OCI-LY1 (cell line): ENCODE results near the gene RCN1.

ENCODE experiments used
- H2AFZ ChIP-seq: fragments of 200-600 bp; sonication (generic), shearing (Covaris generic); 2 replicates; pipeline ENCODE4 v1.6.0; 2014; ENCODE audit warnings: antibody characterized with exemption, mild to moderate bottlenecking, low read length
- H3F3A ChIP-seq: fragments of 200-600 bp; sonication (generic), shearing (Covaris generic); 2 replicates; pipeline ENCODE4 v1.6.0; 2014; ENCODE audit warnings: mild to moderate bottlenecking, antibody characterized with exemption, low read length, moderate library complexity; ENCODE audit not compliant: insufficient read depth
- H3K27ac ChIP-seq: fragments of 200-600 bp; sonication (generic); 2 replicates; pipeline ENCODE4 v1.5.1; 2014; ENCODE audit warnings: low read length, mixed run types, mild to moderate bottlenecking, low read depth; ENCODE audit not compliant: poor library complexity, severe bottlenecking
- H3K27me3 ChIP-seq: fragments of 200-600 bp; sonication (generic); 2 replicates; pipeline ENCODE4 v1.6.0; 2014; ENCODE audit warnings: antibody characterized with exemption, mild to moderate bottlenecking, low read length, moderate library complexity; ENCODE audit not compliant: insufficient read depth
- H3K36me3 ChIP-seq: fragments of 200-600 bp; sonication (generic); 2 replicates; pipeline ENCODE4 v1.6.1; 2014; ENCODE audit warnings: mild to moderate bottlenecking, antibody characterized with exemption, low read length, moderate library complexity, mixed read lengths; ENCODE audit not compliant: insufficient read depth
- H3K4me1 ChIP-seq: fragments of 200-600 bp; sonication (generic); 2 replicates; pipeline ENCODE4 v1.5.1; 2014; ENCODE audit warnings: mild to moderate bottlenecking, low read length, moderate library complexity; ENCODE audit not compliant: insufficient read depth, severe bottlenecking
- H3K4me2 ChIP-seq: fragments of 200-600 bp; sonication (generic), shearing (Covaris generic); 2 replicates; pipeline ENCODE4 v1.6.1; 2014; ENCODE audit warnings: low read length
- H3K4me3 ChIP-seq: fragments of 200-600 bp; sonication (generic); 2 replicates; pipeline ENCODE4 v1.5.1; 2014; ENCODE audit warnings: low read length, low read depth, mild to moderate bottlenecking, mixed read lengths; ENCODE audit not compliant: poor library complexity, severe bottlenecking
- H3K79me2 ChIP-seq: fragments of 200-600 bp; shearing (Covaris generic); 2 replicates; pipeline ENCODE4 v1.6.1; 2016; ENCODE audit warnings: mixed run types, low read length, mixed read lengths; ENCODE audit not compliant: insufficient read depth
- H3K9ac ChIP-seq: fragments of 200-600 bp; sonication (generic), shearing (Covaris generic); 2 replicates; pipeline ENCODE4 v1.6.1; 2014; ENCODE audit warnings: mild to moderate bottlenecking, low read length, mixed read lengths
- H3K9me2 ChIP-seq: fragments of 200-600 bp; sonication (generic), shearing (Covaris generic); 2 replicates; pipeline ENCODE4 v1.6.1; 2014; ENCODE audit warnings: low read depth, mild to moderate bottlenecking, low read length, mixed read lengths
- H3K9me3 ChIP-seq: fragments of 200-600 bp; shearing (Covaris generic); 2 replicates; pipeline ENCODE4 v1.6.1; 2014; ENCODE audit warnings: low read length, mixed read lengths
- H4K20me1 ChIP-seq: fragments of 200-600 bp; sonication (generic), shearing (Covaris generic); 2 replicates; pipeline ENCODE4 v1.6.0; 2016; ENCODE audit warnings: mild to moderate bottlenecking, low read length; ENCODE audit not compliant: insufficient read depth
- EZH2 ChIP-seq: fragments of 200-600 bp; sonication (generic), shearing (Covaris generic); IDR thresholded peaks from 2 replicates; pipeline ENCODE4 v1.8.0; 2017; ENCODE audit warnings: borderline replicate concordance, mixed run types, mild to moderate bottlenecking, antibody characterized with exemption, low read length, moderate library complexity, mixed read lengths
- TF ChIP-seq, protein P1 (sequence below): fragments of 200-600 bp; sonication (generic), shearing (Covaris generic); IDR thresholded peaks from 2 replicates; pipeline ENCODE4 v1.5.1; 2017; ENCODE audit warnings: mild to moderate bottlenecking, antibody characterized with exemption, low read length, moderate library complexity, mixed read lengths

The RCN1 gene

DNA sequence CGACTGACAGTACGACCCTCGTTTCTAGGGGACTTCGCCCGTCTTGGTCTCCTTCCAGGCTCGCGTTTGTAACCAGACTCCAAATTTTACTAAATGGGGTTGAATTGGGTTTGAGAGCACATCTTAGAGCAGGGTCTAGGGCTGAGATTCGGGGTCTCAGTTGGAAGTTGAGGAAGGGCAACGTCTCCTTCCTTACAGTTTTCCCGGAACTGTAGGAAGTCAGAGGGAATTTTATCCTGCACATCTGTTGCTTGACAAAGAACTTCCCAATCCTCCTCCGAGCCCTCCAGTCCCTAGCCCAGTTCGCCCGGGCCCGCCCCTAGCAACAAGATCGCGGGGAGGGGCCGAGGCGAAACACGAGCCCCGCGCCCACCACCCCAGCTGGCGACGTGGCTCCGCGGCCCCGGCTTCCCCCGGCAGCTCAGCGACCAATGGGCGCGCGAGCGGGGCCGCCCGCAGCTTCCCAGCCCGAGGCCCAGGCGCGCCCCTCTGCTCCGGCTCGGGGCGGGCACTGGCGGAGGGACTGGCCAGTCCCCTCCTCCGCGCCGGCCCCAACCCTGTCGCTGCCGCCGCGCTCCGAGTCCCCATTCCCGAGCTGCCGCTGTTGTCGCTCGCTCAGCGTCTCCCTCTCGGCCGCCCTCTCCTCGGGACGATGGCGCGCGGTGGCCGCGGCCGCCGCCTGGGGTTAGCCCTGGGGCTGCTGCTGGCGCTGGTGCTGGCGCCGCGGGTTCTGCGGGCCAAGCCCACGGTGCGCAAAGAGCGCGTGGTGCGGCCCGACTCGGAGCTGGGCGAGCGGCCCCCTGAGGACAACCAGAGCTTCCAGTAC is at the start of gene RCN1:
Gene RCN1, plus strand, starts transcription at position 530 of the 826 bp plus-strand sequence. Its CDS starts 123 bp downstream, at position 653.
- Histone ChIP-seq H3K27me3 (no peaks in the 10 kb centered on the region), H4K20me1 (no peaks in the 10 kb centered on the region), H3K4me3 (no peak within 1 kb of the TSS), H3K9ac (no peak within 1 kb of the TSS), H3K4me2 (no peak within 1 kb of the TSS), H3K4me1 (no peaks in the 10 kb centered on the region), H3K36me3 (no peaks in the 10 kb centered on the region), H3K9me2 (no peaks in the 10 kb centered on the region), H3K27ac (no peak within 1 kb of the TSS), H3K79me2 (no peaks in the 10 kb centered on the region), H3K9me3 (no peaks in the 10 kb centered on the region), H2AFZ (no peak within 1 kb of the TSS), H3F3A (no peaks in the 10 kb centered on the region)
- no peak for TF ChIP-seq EZH2
- TF ChIP-seq, protein P1, sequence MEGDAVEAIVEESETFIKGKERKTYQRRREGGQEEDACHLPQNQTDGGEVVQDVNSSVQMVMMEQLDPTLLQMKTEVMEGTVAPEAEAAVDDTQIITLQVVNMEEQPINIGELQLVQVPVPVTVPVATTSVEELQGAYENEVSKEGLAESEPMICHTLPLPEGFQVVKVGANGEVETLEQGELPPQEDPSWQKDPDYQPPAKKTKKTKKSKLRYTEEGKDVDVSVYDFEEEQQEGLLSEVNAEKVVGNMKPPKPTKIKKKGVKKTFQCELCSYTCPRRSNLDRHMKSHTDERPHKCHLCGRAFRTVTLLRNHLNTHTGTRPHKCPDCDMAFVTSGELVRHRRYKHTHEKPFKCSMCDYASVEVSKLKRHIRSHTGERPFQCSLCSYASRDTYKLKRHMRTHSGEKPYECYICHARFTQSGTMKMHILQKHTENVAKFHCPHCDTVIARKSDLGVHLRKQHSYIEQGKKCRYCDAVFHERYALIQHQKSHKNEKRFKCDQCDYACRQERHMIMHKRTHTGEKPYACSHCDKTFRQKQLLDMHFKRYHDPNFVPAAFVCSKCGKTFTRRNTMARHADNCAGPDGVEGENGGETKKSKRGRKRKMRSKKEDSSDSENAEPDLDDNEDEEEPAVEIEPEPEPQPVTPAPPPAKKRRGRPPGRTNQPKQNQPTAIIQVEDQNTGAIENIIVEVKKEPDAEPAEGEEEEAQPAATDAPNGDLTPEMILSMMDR: no peak

DNA sequence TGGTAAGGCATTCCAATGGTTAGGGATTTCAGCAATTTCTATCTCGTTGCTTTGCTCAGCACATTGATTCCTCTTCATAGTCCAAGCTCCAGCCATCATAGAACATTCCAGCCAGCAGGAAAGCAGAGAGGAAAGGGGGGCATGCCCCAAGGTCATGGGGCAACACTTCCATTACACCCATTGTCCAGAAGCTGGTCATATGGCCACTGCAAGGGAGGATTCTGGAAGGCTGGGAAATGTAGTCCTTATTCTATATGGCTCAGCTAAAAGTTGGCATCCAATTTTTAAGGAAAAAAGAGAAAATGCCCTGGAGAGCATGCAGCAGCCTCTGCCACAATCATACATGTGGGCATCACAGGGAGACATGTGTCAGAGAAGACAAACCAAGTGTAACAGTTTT is 47.1 kb upstream of the RCN1 start:
- Histone ChIP-seq H3K9ac (no peak overlapping the region), H3K79me2 (no peaks in the 10 kb centered on the region), H3K4me3 (no peak overlapping the region), H4K20me1 (no peaks in the 10 kb centered on the region), H2AFZ (no peak overlapping the region), H3K9me2 (no peaks in the 10 kb centered on the region), H3F3A (no peaks in the 10 kb centered on the region), H3K36me3 (no peaks in the 10 kb centered on the region), H3K27me3 (no peaks in the 10 kb centered on the region), H3K4me2 (no peak overlapping the region), H3K27ac (no peak overlapping the region), H3K9me3 (no peaks in the 10 kb centered on the region), H3K4me1 (no peaks in the 10 kb centered on the region)
- TF ChIP-seq, protein P1: no peak
- no peak for TF ChIP-seq EZH2

DNA sequence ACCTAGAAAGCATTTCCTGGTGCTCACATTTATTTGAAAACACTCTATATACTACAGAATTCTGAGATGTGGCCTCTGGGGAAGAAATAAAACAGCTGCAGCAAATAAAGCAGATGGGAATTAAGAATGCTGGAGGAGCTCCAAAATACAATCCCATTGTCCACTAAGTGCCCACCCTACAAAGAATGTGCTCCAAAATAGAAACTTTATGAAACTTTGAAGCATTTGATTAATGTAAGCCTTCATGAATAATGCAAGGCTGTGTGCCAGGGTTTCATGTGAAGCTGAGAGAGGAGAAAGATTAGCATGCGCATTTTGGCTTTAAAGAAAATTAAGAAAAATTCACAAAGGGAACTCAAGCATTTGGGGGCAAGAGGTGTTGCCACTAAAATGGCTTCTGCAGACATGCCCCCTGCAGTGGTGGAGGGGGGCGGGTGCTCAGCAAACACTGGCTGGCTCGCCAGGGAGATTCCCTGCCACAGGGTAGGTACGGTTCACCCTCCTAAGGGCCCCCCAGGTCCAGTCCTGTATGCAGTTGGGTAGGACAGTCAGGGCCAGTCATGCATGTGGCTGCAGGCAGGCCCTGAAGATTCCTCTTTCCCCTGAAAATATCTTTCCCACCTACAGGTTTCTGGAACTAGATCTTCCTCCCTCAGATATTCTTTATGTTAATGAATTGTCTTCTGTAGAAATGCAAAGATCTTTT is 46.6 kb upstream of the RCN1 start:
- Histone ChIP-seq H3K79me2 (no peaks in the 10 kb centered on the region), H3K27me3 (no peaks in the 10 kb centered on the region), H3K9ac (no peak overlapping the region)

More for the DNA sequence above, 46.6 kb upstream of the RCN1 start:
- Histone ChIP-seq H2AFZ (no peak overlapping the region), H3K4me1 (no peaks in the 10 kb centered on the region), H3K27ac (no peak overlapping the region), H4K20me1 (no peaks in the 10 kb centered on the region), H3K9me3 (no peaks in the 10 kb centered on the region), H3K4me2 (no peak overlapping the region), H3F3A (no peaks in the 10 kb centered on the region), H3K4me3 (no peak overlapping the region), H3K9me2 (no peaks in the 10 kb centered on the region), H3K36me3 (no peaks in the 10 kb centered on the region)
- TF ChIP-seq, protein P1: no peak
- no peak for TF ChIP-seq EZH2
